Transverse colon (tissue), 3 donors: ENCODE measurements around the gene GTF3C5.

ENCODE experiments used
- CTCF ChIP-seq, 5 experiments: fragments of 200-600 bp in 3 of 5; fragments of 450-650 bp in 2 of 5; sonication (generic) in 3 of 5; IDR thresholded peaks; 1 replicate in 2 of 5; 2 replicates in 3 of 5; pipeline ENCODE4 v1.5.1; 2016 to 2017; ENCODE audit warnings: antibody characterized with exemption in 5 of 5, inconsistent platforms in 3 of 5, mild to moderate bottlenecking in 2 of 5, moderate library complexity in 1 of 5
- POLR2A ChIP-seq: fragments of 450-650 bp; IDR thresholded peaks from one replicate; pipeline ENCODE4 v1.6.1; 2016; ENCODE audit warnings: antibody characterized with exemption, mild to moderate bottlenecking, moderate library complexity

- TF ChIP-seq CTCF (IDR thresholded peaks at IDR 0.05) (no peak), POLR2A (no peak)
These were observed 28.8 kb downstream of the GTF3C5 start for GRCh38 chr9:133059623-133060022.
